GM12892 (cell line): ENCODE results near the gene KLC1.

ENCODE experiments used
- DNase-seq: peaks from one replicate; pipeline ENCODE4 v3.0.0; 2011; ENCODE audit not compliant: insufficient read length
- FAIRE-seq: peaks from 2 replicates; lab custom pipeline; 2011; peaks lifted over from hg19 to GRCh38; lab: Jason Lieb, UNC
- POLR2A ChIP-seq: IDR thresholded peaks from 2 replicates; pipeline ENCODE4 v1.6.1; 2011; ENCODE audit warnings: low read depth, low read length, control low read depth
- POLR2AphosphoS5 ChIP-seq: IDR thresholded peaks from 2 replicates; pipeline ENCODE4 v1.6.1; 2011; ENCODE audit warnings: low read depth, low read length, control low read depth
- TAF1 ChIP-seq: IDR thresholded peaks from 2 replicates; pipeline ENCODE4 v1.6.1; 2011; ENCODE audit warnings: low read depth, mild to moderate bottlenecking, control low read depth, low read length, borderline replicate concordance

Gene KLC1

GRCh38 chr14:103726474-103726873 lies 97.5 kb downstream of the KLC1 start:
- TF ChIP-seq POLR2A = no peak
- no peak for TF ChIP-seq POLR2AphosphoS5
- TF ChIP-seq TAF1 = no peak
- DNase-seq = no peak
- FAIRE-seq = no peak

- TF ChIP-seq POLR2A = no peak
- TF ChIP-seq POLR2AphosphoS5 = no peak
- TF ChIP-seq TAF1 = no peak
- no peak for FAIRE-seq
- no peak for DNase-seq
Observed at GRCh38 chr14:103727313-103727980, 98.4 kb downstream of the KLC1 start.

GRCh38 chr14:103728141-103728540 lies 99.1 kb downstream of the KLC1 start:
- no peak for FAIRE-seq
- no peak for DNase-seq
- TF ChIP-seq TAF1 (no peak), POLR2AphosphoS5 (no peak), POLR2A (no peak)

GRCh38 chr14:103728721-103729120 lies 99.7 kb downstream of the KLC1 start:
- FAIRE-seq (no peak), DNase-seq (no peak)
- TF ChIP-seq POLR2AphosphoS5 = no peak
- TF ChIP-seq POLR2A = no peak

- no peak for FAIRE-seq
- TF ChIP-seq POLR2A = no peak
- TF ChIP-seq POLR2AphosphoS5 = no peak
- TF ChIP-seq TAF1 = no peak
- DNase-seq = no peak
Observed at GRCh38 chr14:103729496-103730448, 100.8 kb downstream of the KLC1 start.

GRCh38 chr14:103730490-103731035 lies 101.6 kb downstream of the KLC1 start:
- FAIRE-seq (no peak), DNase-seq (no peak)
- TF ChIP-seq POLR2AphosphoS5 (no peak), TAF1 (no peak), POLR2A (no peak)

GRCh38 chr14:103731481-103731880 lies 102.5 kb downstream of the KLC1 start:
- FAIRE-seq (no peak), DNase-seq (no peak)
- TF ChIP-seq POLR2AphosphoS5 = no peak
- no peak for TF ChIP-seq POLR2A
- TF ChIP-seq TAF1 = no peak

- TF ChIP-seq TAF1 = no peak
- TF ChIP-seq POLR2A = no peak
- no peak for TF ChIP-seq POLR2AphosphoS5
- no peak for FAIRE-seq
Observed at GRCh38 chr14:103731916-103732867, 103.2 kb downstream of the KLC1 start.

GRCh38 chr14:103732868-103733620 lies 104.0 kb downstream of the KLC1 start:
- DNase-seq (no peak), FAIRE-seq (no peak)
- TF ChIP-seq POLR2A (no peak), TAF1 (no peak), POLR2AphosphoS5 (no peak)

More at GRCh38 chr14:103731916-103732867, 103.2 kb downstream of the KLC1 start:
- no peak for DNase-seq

- TF ChIP-seq POLR2A (no peak), POLR2AphosphoS5 (no peak), TAF1 (no peak)
- no peak for FAIRE-seq
- no peak for DNase-seq
Observed at GRCh38 chr14:103733651-103734050, 104.6 kb downstream of the KLC1 start.
